Endothelial cell of umbilical vein (primary cell): ENCODE measurements around the gene COA4.

Source experiments
- CTCF ChIP-seq, 2 donors: IDR thresholded peaks; 1 replicate in 1 of 2; 2 replicates in 1 of 2; pipeline ENCODE4 v1.5.1; 2011; ENCODE audit warnings: low read length in 2 of 2, mild to moderate bottlenecking in 2 of 2, moderate library complexity in 2 of 2, control low read depth in 1 of 2, inconsistent platforms in 1 of 2, low read depth in 1 of 2; ENCODE audit not compliant: insufficient read depth in 1 of 2; ENCODE audit errors: extremely low read depth in 1 of 2
- GATA2 ChIP-seq: IDR thresholded peaks from 2 replicates; pipeline ENCODE4 v1.7.0; 2011; ENCODE audit warnings: low read depth, mild to moderate bottlenecking, moderate library complexity, mixed read lengths, low read length; ENCODE audit not compliant: insufficient read length, insufficient read depth
- MAX ChIP-seq: IDR thresholded peaks from 2 replicates; pipeline ENCODE4 v1.6.1; 2011; ENCODE audit not compliant: insufficient read depth, insufficient read length
- POLR2A ChIP-seq: IDR thresholded peaks from 2 replicates; pipeline ENCODE4 v1.6.1; 2012; ENCODE audit warnings: low read depth, mild to moderate bottlenecking, control low read depth, low read length

- TF ChIP-seq CTCF (IDR thresholded peaks at IDR 0.05; ENCODE audit: extremely low read depth in 1 of 2, insufficient read depth in 1 of 2, low read depth in 1 of 2, low read length in 2 of 2) (no peak), POLR2A (no peak), MAX (no peak), GATA2 (no peak)
Measured at GRCh38 chr11:73878771-73879170, 2.1 kb upstream of the COA4 start.
